ENCODE data around the gene HSD3B7.
A peak's percentile ranks its signal among the peaks of the same experiment; 100 is the strongest.

The HSD3B7 gene

DNA sequence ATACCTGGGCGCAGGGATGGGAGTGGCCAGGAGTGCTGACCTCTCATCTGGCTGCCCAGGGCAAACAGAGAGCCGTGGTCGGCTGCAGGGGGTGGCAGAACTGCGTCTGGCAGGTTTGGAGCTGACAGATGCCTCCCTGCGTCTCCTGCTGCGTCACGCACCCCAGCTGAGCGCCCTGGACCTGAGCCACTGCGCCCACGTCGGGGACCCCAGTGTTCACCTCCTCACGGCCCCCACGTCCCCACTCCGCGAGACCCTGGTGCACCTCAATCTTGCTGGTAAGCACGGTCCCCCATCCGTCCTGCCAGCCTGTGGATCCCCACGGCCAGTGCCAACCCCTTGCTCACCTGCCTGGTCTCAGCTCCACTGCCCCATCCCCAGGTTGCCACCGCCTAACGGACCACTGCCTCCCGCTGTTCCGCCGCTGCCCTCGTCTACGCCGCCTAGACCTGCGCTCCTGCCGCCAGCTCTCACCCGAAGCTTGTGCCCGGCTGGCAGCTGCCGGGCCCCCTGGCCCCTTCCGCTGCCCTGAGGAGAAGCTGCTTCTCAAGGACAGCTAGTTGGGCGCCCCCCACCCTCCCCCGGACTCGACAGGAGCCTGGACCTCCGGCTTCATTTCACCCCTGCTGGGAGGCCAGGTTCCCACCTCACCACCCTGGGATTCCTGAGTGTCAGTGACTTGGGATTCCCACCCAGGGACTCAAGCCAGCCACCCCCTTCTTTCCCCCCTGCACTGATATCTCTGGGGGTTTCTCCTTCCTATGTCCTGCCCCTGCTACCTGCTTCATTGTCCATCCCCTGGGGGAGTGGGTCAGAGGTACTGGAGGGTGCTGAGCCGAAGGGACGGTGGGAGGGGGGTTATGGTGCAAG is 38.1 kb upstream of the HSD3B7 start:
- H3K36me3 ChIP-seq: peaks cover 26% of the 10 kb centered on the region
- DNase-seq: no peak
- no peaks in the 10 kb centered on the region for H3K27me3 ChIP-seq (ENCODE audit: insufficient read depth, low read depth, severe bottlenecking)
- no peak overlapping the region for H3K4me3 ChIP-seq (ENCODE audit: low read depth, low read length)
- H3K27ac ChIP-seq: no peak overlapping the region
- no peak for TF ChIP-seq CTCF (IDR thresholded peaks at IDR 0.05; ENCODE audit: low read depth, low read length)
- no peaks in the 10 kb centered on the region for H3K9me3 ChIP-seq (ENCODE audit: severe bottlenecking)

- H3K27ac ChIP-seq: no peak overlapping the region
- H3K4me3 ChIP-seq (ENCODE audit: low read depth, low read length): no peak overlapping the region
- DNase-seq: no peak
- H3K27me3 ChIP-seq (ENCODE audit: insufficient read depth, low read depth, severe bottlenecking): no peaks in the 10 kb centered on the region
- H3K9me3 ChIP-seq (ENCODE audit: severe bottlenecking): no peaks in the 10 kb centered on the region
- TF ChIP-seq CTCF (IDR thresholded peaks at IDR 0.05; ENCODE audit: low read depth, low read length): no peak
- peaks cover 22% of the 10 kb centered on the region for H3K36me3 ChIP-seq
Measured at GRCh38 chr16:30947541-30947858, 37.5 kb upstream of the HSD3B7 start.

- Histone ChIP-seq H3K27me3 (ENCODE audit: insufficient read depth, low read depth, severe bottlenecking) (no peaks in the 10 kb centered on the region), H3K36me3 (peaks cover 17% of the 10 kb centered on the region), H3K27ac (no peak overlapping the region), H3K9me3 (ENCODE audit: severe bottlenecking) (no peaks in the 10 kb centered on the region), H3K4me3 (ENCODE audit: low read depth, low read length) (peak overlapping the region; percentile 61)
- peak; percentile 86 for DNase-seq
- no peak for TF ChIP-seq CTCF (IDR thresholded peaks at IDR 0.05; ENCODE audit: low read depth, low read length)
Measured at GRCh38 chr16:30947859-30948666, 36.9 kb upstream of the HSD3B7 start.

DNA sequence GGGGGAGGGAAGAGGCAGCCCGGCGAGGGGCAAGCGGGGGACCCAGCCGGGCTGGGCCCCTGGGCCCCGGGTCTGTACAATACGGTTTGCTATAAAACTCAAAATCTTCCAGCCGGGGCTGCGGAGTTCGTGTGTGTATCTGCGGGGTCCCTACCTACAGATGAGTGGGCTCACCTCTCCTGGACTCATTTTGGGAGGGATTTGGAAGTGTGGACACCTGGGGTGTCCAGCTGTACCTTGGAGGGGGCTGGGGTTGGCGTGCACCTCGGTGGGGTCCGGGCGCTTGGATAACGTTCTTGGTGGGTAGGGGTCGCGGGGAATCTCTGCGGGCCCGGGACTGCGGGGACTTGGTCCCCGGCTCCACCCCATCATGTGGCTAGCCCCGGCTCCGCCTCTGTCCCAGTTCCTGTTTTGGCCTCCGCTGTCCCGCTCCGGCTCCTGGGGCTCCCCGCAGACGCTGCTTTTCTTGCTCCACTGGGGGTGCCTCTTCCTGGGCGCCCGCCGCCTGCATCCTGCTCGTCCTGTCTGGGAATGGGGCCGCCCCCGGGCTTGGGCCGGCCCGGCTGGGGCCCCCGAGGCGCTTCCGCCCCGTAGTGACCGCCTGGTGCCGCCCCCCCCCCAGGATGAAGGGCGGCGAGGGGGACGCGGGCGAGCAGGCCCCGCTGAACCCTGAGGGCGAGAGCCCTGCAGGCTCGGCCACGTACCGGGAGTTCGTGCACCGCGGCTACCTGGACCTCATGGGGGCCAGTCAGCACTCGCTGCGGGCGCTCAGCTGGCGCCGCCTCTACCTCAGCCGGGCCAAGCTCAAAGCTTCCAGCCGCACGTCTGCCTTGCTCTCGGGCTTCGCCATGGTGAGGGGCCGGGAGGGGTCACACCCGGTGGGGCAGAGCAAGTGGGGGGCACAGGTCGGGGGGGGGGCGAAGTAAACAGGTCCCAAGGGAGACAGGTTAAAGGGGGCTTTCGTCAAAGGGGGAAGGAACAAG is 36.0 kb upstream of the HSD3B7 start, which contains the start of gene ORAI3:
Gene ORAI3, plus strand, starts transcription at position 402 of the 983 bp plus-strand sequence. Its CDS starts 222 bp downstream, at position 624.
- Histone ChIP-seq H3K27ac (peak within 1 kb of the TSS; percentile 60), H3K36me3 (peaks cover 11% of the 10 kb centered on the region), H3K9me3 (ENCODE audit: severe bottlenecking) (no peaks in the 10 kb centered on the region), H3K27me3 (ENCODE audit: insufficient read depth, low read depth, severe bottlenecking) (no peaks in the 10 kb centered on the region), H3K4me3 (ENCODE audit: low read depth, low read length) (peak within 1 kb of the TSS; percentile 61)
- peak; percentile 35 for DNase-seq
- TF ChIP-seq CTCF (IDR thresholded peaks at IDR 0.05; ENCODE audit: low read depth, low read length): no peak
